ENCODE measurements around the gene NEDD4L. TPM values are rescaled to one million over a fixed set of nuclear protein-coding genes. Genes with fewer than 3 reads are reported as not detected.
A peak's percentile ranks its signal among the peaks of the same experiment; 100 is the strongest.

Gene NEDD4L
- total RNA-seq, 1 donor from 2014 or later: 41.4 TPM

DNA sequence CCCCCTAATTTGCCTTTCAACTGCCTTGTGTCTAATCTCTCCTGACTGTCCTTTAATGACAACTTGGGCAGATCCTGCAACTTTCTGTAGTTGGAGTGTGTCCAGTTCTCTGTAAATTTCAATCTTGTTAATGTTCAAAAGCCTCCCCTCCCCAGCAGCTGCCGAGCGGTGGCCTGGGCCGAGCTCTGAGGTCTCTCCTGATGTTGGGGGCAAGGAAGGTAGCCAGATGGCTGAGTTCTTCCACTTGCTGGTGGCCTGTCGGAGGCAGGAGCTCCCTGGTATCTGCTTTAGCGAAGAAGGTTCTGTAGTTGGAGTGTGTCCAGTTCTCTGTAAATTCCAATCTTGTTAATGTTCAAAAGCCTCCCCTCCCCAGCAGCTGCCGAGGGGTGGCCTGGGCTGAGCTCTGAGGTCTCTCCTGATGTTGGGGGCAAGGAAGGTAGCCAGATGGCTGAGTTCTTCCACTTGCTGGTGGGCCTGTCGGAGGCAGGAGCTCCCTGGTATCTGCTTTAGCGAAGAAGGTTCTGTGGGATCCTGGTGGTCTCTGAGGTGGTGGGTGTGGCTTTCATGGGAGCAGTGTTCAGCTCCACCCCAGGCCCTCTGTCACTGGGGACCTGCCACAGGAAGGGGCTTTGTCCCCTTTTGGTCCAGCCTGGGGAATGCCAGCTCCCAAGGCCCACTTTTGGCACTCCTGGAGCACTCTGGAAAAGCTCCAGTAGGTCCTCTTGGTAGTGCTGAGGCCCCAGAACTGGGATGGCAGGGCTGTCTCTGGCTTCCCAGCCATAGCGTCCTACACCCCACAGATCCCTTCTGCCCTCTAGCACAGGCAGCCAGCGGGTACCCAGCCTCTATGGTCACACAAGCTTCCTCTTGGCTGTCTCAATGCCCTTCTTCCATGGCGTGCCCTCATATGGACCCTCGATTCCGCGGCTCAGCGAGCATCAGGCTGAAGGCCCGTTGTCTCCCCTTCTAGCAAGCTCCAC, 373.0 kb downstream of the NEDD4L start:
- Mint-ChIP-seq H3K27ac (ENCODE audit: unreplicated experiment) (no peak overlapping the region), H3K4me3 (no peak overlapping the region), H3K27me3 (ENCODE audit: low read depth) (no peaks in the 10 kb centered on the region)

GRCh38 chr18:58417752-58418151, 373.7 kb downstream of the NEDD4L start:
- DNase-seq (ENCODE audit: low read depth, low spot score): no peak
- no peaks in the 10 kb centered on the region for H3K36me3 Mint-ChIP-seq (ENCODE audit: low read depth)
- H3K4me3 Mint-ChIP-seq: no peak overlapping the region

More for the DNA sequence above, 373.0 kb downstream of the NEDD4L start:
- TF ChIP-seq CTCF (conservative IDR thresholded peaks at IDR 0.05): no peak
- no peaks in the 10 kb centered on the region for H3K4me1 Mint-ChIP-seq
- no peak for DNase-seq (ENCODE audit: low read depth, low spot score)
- H3K36me3 Mint-ChIP-seq (ENCODE audit: low read depth): no peaks in the 10 kb centered on the region
- peaks cover 9% of the 10 kb centered on the region for H3K9me3 Mint-ChIP-seq

DNA sequence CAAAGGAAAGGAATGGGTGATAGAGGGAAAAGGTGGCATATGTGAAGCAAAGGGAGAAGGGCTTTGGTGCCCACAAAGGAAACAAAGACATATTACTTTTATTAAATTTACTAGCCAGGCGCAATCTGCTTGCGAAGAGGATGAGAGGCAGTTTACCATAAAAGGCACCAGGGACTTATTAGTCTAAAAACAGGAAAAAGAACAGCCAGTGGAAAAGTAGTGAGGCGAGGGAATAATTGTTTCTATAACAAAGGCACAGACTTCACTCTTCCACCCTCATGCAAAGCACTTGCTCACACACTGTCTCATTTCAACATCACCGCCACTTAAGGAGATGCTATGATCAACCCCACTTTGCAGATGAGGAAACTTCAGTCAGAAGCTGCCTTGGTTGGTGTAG, 374.3 kb downstream of the NEDD4L start:
- no peak for DNase-seq (ENCODE audit: low read depth, low spot score)
- no peak overlapping the region for H3K4me3 Mint-ChIP-seq
- H3K27me3 Mint-ChIP-seq (ENCODE audit: low read depth): no peaks in the 10 kb centered on the region
- H3K27ac Mint-ChIP-seq (ENCODE audit: unreplicated experiment): peak overlapping the region; percentile 10
- no peaks in the 10 kb centered on the region for H3K4me1 Mint-ChIP-seq
- H3K36me3 Mint-ChIP-seq (ENCODE audit: low read depth): no peaks in the 10 kb centered on the region
- peaks cover 9% of the 10 kb centered on the region for H3K9me3 Mint-ChIP-seq
- TF ChIP-seq CTCF (conservative IDR thresholded peaks at IDR 0.05): no peak

More at GRCh38 chr18:58417752-58418151, 373.7 kb downstream of the NEDD4L start:
- no peak for TF ChIP-seq CTCF (conservative IDR thresholded peaks at IDR 0.05)
- Mint-ChIP-seq H3K9me3 (peaks cover 9% of the 10 kb centered on the region), H3K27ac (ENCODE audit: unreplicated experiment) (no peak overlapping the region), H3K27me3 (ENCODE audit: low read depth) (no peaks in the 10 kb centered on the region), H3K4me1 (no peaks in the 10 kb centered on the region)

DNA sequence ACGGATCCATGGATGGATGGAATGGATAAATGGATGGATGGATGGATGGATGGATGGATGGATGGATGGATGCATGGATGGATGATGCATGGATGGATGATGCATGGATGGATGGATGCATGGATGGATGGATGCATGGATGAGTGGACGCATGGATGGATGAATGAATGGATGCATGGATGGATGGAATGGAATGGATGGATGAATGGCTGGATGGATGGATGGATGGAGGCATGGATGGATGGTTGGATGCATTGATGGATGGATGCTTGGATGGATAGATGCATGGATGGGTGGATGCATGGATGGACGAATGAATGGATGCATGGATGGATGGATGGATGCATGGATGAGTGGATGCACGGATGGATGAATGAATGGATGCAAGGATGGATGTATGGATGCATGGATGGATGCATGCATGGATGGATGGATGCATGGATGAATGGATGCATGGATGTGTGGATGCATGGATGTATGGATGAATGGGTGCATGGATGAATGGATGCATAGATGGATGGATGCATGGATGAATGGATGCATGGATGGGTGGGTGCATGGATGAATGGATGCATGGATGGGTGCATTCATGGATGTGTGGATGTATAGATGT, 375.7 kb downstream of the NEDD4L start:
- Mint-ChIP-seq H3K4me3 (no peak overlapping the region), H3K27ac (ENCODE audit: unreplicated experiment) (no peak overlapping the region), H3K36me3 (ENCODE audit: low read depth) (no peaks in the 10 kb centered on the region)

DNA sequence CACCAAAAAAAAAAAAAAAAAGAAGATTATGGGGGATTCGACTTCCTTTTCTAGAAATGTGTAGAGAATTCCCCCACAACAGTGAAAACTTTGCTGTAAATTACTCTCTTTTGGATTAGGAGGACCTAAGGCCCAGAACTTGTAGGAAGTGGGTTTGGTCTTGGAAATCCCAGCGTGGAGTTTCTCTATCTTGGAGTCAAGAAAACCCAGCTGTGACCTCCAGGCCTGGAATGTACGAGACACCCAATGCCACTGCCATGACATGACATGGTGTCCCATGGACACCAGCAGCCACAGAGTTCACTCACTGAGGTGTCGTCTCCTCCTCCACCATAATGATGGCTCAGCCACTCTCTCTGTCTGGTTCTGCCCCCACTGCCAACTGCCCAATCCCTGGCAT, 382.6 kb downstream of the NEDD4L start:
- Mint-ChIP-seq H3K27ac (ENCODE audit: unreplicated experiment) (no peak overlapping the region), H3K4me1 (peaks cover 13% of the 10 kb centered on the region), H3K27me3 (ENCODE audit: low read depth) (no peaks in the 10 kb centered on the region), H3K4me3 (no peak overlapping the region), H3K36me3 (ENCODE audit: low read depth) (no peaks in the 10 kb centered on the region), H3K9me3 (no peaks in the 10 kb centered on the region)
- no peak for DNase-seq (ENCODE audit: low read depth, low spot score)
- TF ChIP-seq CTCF (conservative IDR thresholded peaks at IDR 0.05): no peak

More for the DNA sequence above, 375.7 kb downstream of the NEDD4L start:
- Mint-ChIP-seq H3K27me3 (ENCODE audit: low read depth) (no peaks in the 10 kb centered on the region), H3K4me1 (no peaks in the 10 kb centered on the region), H3K9me3 (peaks cover 9% of the 10 kb centered on the region)
- no peak for DNase-seq (ENCODE audit: low read depth, low spot score)
- no peak for TF ChIP-seq CTCF (conservative IDR thresholded peaks at IDR 0.05)
